Measurements from ENCODE around the gene KIAA1549.
A peak's percentile ranks its signal among the peaks of the same experiment; 100 is the strongest.
"Not testable (repeated sequence)": the region's sequence is repeated elsewhere in the genome, so short reads cannot be mapped to it uniquely, and the experiment has no call there.

KIAA1549 gene

DNA sequence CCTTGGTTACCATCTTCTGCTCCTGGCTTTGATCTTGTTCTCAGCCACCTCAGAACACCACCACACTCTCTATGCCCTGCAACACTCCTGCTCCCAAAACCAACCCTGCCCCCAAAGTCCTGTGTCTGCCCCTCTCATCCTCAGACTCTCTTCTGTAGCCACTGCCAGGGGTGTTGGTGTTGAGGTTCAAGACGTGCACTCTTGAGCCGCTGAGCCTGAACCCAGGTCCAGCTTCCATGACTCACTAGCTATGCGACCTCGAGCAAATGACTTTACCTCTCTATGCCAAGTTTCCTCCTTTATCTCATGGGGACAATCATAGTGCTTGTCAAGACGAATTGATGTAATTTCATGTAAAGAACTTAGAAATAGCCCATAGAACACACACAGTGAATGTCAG is 182.4 kb downstream of the KIAA1549 start:
- DNase-seq, result no peak

DNA sequence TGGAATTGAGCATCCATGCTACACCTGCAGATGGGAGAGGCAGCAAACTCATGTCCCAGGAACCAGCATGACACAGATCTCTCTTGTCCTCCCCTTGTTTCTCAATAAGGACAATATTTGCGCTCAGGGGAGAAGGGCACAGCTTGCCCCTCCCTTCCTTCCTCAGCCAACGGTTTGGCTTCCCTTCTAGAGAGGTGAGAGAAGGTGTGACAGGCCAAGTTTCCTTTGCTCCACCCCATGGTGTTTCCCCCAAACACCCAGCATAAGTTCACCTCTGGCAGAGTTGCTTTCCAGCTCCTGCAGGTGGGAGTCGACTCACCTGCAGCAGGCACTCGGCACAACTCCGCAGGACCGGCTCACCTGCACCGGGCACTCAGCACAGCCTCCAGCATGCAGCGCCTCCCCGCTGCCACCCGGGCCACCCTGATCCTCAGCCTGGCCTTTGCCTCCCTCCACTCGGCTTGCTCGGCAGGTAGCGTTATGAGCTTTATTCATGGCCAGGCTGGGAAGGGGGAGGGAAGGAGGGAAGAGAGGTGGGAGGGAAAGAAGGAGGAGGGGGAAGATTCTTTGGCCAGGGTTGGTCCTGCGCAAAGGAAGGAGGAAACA is 183.4 kb downstream of the KIAA1549 start, which contains the start of the genes ATP6V0A4 and TMEM213:
TSS of gene ATP6V0A4 (minus strand) at position 482 of the 606 bp plus-strand sequence. CDS start 26,949 bp downstream, outside the sequence.
TSS of gene TMEM213 (plus strand) at position 280 of the 606 bp plus-strand sequence. CDS start at position 391, 111 bp downstream.
- peak; percentile 4 for DNase-seq

DNA sequence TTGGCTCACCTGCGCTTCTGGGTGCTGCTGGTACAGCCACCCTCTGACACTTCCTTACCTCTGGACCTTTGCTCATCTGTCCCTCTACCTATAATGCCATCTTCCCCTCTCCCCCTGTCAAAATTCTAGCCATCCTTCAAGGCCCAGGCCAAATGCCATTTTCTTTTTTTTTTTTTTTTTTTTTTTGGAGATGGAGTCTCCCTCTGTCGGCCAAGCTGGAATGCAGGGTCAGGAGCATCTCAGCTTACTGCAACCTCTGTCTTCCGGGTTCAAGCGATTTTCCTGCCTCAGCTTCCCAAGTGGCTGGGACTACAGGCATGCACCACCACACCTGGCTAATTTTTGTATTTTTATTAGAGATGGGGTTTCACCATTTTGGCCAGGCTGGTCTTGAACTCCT is 184.1 kb downstream of the KIAA1549 start:
- not testable (repeated sequence) for DNase-seq

DNA sequence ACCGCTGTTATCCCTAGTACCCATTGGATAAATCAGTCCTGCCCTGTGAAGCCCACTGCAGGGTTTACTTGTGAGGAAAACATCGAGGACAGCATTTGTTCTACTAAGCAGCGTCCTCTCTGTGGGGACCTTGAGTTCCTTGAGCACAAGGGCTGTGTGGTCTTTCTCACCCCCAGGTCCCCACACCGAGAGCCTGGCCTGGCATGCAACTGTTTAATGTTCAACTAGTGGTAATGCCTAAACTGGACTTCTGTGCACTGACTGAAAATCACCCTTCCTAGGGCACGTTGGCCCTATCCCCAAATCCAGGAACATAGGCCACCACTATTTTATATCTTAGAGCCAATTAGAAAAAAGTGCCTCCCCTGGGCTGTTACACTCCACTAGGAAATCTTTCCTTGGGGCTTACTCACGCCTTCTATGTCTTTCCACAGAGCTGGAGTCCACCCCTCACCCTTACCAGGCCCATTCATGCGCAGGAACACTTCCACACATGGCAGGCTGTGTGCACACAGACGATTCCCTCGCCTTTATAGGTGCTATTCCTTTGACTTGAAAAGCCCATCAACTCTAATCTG is 185.1 kb downstream of the KIAA1549 start:
- DNase-seq, result no peak

DNA sequence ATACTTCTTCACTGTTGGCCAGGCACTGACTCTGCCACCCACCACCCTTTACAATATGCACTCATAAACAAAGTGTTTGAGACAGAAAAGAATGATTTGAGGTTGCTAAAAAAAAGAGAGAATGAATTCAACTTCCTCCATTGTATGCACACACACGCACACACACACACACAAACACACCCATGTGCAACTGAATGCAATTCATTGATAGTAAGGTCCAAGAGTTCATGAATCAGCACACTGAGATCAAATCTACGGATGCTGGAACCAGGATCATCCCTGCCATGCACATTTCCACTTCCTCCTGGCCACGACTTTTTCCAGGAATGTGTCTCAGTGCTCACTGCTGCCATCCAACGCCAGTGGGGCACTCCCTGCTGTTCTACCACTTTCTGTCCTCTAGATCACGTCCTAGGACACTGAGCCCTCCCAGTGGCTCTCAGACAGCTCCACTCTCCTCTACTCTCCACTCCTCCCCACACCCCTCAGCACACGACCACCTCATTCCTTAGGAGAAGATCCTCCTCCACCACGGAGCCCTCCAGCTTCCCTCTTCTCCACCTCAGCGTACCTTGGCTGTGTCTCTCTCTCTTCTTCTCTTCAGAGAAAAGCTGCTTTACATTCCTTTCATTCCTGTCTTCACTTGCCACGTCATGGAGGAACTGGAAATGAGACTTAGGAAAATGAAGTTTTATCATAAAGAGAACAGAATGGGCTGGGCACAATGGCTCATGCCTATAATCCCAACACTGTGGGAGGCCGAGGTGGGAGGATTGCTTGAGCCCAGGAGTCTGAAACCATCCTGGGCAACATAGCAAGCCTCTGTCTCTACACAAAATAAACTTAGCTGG is 195.4 kb downstream of the KIAA1549 start:
- no peak for DNase-seq

GRCh38 chr7:138784692-138785091 is 196.5 kb downstream of the KIAA1549 start:
- no peak for DNase-seq
